Occipital lobe (tissue), 2 donors: ENCODE measurements around the gene FYCO1. TPM values are rescaled to one million over a fixed set of nuclear protein-coding genes. Genes with fewer than 3 reads are reported as not detected.

Experiments used
- DNase-seq: peaks from one replicate; lab custom pipeline; 2025; lab: John Stamatoyannopoulos, UW
- total RNA-seq: library from RNA; depleted of rRNA; stranded (reverse); fragments of >200 nt; gene quantifications from one replicate; pipeline ENCODE4 v1.2.3, GENCODE V29; 2014

The FYCO1 gene
- total RNA-seq, 1 donor from 2014 or later, result 2.5 TPM

DNA sequence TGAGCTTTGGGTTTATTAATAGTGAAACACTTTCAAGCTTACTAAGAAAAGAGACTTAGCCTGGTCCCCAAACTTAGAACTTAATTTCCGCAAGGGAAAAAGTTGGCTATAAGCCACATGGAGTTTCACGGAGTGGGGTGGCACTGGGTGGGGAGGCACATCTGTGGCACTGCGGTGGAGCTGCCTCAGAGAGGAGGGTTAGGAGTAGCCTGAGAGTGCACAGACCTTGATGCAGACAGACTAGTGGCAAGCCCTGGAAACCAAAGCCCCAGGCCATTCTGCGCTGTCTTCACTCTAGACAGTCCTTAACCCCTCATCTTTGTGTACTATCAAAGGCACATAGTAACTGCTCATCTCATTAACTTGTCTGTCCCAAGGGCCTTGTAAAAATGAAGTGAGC, 30.4 kb downstream of the FYCO1 start:
- DNase-seq, result no peak

DNA sequence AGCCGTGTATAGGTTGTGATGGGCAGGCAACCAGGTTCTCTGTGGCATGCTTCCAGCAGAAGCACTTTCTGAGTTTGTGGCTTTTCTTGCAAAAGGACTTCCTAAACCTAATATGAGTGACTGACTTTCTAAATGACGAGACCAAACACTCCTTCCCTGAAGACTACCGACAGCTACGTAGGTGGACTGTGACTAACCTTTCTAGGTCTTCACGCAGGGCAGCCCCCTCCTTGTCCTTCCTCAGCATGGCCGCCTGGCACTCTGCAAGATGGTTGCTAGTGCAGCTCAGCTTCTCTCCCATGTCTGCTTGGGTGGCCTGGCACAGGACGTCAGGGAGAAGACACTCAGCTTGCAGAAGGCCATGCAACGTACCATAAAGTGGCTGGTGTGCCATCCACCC, 31.5 kb downstream of the FYCO1 start:
- DNase-seq, result no peak

DNA sequence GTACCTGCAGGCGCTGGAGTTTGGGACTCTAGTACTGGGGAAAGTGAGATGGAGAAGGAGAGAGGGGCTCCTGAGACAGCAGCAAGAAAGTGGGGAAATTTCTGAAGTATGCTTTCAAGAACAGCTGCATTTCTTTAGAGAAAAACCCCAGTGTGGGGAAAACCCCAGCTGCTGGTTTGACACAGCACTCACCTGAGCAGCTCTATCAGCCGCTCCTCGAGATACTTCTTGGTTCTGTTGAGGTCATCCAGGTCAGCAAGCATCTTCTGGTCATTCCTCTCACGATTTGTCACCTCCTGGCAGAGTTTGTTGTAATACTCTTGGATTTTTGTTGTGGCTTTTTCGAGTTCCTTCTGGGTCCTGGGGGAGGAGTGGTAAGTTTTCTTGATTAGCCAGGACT, 33.6 kb downstream of the FYCO1 start:
- DNase-seq, result no peak

DNA sequence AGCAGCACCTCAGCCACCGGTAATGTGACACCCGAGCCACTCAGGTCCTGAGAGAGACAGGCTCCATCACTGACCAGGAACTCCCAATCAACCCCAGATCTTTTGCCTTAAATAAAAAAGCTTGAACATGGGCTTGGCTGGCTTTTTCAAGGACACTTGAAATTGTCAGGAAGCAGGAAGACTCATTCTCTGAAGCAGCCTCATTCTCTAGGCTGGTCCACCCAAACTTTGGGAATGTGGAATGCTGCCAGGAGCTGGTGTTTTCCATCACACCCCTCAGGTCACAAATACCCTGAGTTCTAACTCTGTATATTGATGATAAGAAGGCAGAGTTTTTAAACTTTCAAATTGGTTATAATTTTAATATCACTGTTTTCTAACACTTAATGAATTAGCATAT, 35.3 kb downstream of the FYCO1 start:
- no peak for DNase-seq

DNA sequence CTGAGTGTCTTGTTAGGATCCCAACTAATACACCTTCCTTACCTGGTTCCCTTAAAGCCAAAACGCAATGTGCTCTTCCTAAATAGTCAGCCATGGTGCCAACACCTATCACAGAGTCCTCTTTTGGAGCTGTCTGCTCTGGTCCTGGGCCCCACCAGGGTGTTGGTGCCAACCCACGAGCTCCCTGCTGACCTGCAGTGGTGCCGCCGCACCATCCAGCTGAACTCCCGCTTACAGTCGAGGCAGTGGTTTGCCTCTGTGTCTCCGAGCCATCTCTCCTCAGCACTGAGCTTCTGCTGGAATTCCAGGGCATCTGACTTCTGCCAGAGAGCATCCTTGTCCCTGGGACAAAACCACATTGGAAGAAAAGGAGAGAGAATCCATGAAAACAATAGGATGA, 36.4 kb downstream of the FYCO1 start:
- DNase-seq, result no peak

DNA sequence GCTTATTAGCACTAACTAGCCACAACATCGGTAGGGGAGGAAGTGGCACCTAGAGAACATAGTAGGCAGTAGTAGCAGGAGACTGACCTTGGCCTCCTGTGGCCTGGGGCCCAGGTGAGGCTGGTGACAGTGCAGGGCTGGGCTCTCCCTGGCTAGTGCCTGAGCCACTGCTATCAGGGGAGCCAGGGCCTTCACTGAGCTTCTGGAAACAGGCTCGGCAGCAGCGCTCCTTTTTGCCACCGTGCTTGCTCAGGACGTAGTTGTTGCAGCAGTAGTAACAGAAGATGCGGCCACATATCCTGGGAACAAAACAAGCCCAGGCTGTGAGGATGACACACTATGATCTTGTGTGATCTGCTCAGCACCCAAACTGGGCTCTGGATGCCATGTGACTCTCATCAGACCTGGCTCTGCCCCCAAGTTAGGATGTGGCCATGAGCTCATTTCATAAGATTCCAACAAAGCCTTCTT, 37.3 kb downstream of the FYCO1 start:
- no peak for DNase-seq

DNA sequence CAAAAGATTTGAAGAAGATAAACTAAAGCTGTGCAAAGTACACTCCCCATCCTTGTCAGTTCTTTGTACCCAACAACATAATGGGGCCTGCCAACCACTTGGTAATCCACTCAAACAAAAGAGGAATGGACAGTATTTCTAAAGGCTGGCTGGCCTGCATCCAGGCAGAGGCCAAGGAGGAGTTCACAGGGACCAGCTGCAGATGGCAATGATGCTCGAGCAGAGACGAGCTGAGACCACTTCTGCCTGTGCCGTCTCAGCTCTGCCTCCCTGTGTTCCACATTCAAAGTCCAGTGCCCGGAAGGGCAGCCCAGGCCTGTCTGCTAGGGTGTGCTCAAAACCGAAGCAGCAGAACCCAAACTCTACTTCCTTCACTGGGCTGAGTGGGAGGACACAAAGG, 38.0 kb downstream of the FYCO1 start:
- peak; percentile 21 for DNase-seq

DNA sequence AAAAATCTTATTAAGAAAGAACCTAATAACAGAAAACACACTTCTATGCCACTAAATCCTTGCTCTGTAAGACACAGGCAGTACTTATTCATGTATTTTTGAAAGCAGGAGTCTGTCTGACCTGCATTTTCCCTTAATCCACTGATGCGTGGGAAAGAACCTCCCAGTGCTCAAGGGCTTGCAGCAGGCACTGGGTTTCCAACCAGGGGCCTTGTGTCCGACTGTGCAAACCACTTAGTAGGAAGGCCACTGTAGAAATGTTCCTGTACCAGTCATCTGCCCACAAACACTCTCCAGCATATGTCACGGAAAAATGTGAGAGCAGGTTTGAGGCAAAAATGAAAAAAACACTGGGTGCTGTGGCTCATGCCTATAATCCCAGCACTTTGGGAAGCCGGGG, 39.9 kb downstream of the FYCO1 start:
- DNase-seq, result no peak

DNA sequence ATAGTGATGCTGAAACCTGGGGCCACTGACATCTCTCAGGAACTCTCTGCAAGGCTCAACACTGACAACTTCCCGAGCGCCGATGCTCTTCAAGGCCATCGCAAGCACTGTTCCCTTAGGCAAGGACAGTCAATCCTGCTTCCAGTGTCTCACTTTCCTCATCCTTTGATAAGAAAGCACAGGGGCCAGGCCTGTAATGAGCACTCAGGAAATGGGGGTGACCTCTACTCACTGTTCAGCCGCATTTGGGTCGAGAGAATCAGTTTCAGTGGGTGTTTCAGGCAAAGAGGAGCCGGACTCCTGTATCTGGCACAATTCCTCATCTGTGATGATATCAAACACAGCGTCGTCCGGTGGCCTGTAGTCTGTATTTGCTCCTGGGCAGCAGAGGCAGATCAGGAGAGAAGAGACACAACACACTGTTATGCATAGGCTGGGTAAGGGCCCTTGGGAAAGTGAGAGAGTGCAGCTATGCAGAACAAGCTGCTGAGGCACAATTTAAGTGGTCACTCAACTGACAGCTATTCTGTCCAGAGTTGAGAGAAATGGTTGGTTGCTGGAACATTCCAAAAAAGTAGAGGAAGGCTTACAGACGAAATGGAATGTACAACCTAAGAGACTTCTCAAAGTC, 40.5 kb downstream of the FYCO1 start:
- DNase-seq, result no peak

DNA sequence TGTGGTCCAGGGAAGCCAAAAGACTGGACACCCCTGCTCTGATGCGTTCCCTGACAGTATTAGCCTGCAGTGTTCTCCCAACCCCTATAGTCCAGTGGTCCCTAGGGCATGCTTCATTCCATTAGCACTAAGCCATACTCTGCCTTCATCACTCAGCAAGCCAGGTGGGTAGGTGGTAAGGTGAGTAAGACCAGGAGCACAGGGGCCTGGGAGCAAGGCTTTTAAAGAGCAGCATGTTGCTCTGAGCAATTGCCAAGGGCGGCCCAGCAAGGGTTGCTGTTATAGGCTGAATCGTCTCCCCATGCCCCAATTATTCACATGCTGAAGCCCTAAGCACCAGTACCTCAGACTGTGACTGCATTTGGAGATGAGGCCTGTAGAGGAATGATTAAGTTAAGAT, 41.3 kb downstream of the FYCO1 start:
- no peak for DNase-seq

DNA sequence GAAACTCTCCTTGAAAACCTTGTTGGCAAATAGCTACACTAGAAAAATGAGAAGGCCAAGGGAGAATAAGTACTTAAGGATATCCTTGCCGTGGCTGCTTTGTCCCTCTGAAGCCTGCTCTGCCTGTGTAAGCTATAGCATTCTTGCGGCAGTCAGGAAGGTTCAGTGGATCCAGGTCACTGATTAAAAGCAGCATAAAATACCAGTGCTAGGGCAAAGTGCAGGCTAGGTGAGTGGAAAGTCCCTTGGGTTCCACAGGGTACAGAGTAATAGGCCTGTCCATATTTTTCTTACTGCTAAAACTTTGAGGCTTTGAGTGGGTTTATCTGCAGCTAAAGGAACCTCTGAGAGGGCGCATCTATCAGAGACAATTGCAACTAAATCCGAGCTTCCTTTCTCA, 42.1 kb downstream of the FYCO1 start:
- DNase-seq, result no peak

DNA sequence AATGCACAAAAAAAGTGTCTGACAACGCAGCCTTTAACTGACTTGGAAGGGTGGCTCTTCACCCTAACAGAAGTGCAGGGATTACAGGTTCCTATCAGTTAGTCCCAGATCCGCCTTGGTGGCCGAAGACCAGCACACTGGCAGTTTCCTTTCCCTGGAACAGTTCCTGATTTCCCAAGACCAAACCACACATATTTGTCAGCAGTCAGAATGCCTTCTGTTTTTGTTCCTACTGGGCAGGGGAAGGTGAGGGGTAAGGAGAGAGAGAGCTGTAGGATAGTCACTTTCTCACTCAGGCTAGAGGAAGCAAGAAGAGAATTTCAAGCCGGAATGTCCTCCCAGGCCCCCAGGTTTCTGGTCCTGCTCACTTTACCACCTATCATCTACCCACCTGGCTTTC, 43.2 kb downstream of the FYCO1 start:
- no peak for DNase-seq

DNA sequence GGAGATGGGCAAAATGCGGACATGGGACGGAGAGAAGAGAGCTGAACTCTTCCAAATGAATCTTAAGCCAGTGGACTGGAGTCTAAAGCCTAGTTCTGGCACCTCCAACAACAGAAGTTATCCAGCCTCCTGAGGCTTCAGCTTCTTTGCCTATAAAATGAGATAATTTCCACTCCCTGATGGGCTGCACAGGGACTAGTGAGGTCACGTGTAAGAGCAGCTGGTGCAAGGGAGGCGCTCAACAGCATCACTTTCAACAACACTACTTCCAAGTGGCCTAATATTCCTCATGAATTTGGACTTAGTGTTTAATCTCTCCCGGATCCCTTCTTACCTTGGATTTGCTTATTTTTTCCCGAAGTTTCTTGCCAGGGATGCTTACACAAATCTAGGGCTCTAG, 43.7 kb downstream of the FYCO1 start:
- no peak for DNase-seq

DNA sequence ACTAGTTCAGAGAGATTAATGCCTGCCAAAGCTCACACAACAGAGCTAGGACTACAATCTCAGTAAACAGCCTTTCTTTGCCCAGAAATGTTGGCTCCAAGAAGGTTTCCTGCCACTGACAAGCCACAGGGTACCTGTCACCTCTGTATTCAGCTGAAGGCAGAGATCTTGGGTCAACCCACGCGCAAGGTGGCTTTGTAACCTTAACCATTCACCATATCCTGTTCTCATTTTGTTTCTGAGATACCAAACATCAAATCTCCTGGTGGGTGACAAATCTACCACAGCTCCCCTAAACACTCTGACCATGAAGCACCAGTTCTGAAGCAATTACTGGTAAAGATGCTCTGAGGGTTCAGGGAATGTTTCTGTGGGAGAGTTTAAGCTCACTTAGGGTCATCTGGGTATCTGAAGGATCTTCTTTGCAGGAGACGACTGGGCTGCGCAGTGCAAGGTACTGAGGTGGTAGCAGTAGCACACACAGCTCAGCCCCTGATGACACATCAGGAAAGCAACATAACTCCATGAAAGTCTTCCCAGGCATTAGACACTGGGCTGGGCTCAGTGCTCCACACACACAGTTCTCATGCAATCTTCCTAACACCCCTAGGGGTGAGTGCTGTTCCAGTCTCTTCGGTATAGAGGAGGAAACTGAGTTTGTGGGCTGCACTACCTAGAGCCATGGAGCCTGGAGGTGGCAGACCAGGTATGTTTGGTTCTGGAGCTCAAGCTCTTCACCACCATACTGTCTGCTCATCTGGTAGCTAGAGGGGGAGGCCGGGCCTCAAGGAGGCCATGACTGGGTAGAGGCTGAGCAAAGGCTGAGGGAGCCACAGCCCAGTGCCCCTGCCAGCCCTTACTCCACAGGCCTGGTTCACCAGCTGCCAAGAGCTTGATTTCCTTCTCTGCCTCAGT, 44.7 kb downstream of the FYCO1 start:
- no peak for DNase-seq

DNA sequence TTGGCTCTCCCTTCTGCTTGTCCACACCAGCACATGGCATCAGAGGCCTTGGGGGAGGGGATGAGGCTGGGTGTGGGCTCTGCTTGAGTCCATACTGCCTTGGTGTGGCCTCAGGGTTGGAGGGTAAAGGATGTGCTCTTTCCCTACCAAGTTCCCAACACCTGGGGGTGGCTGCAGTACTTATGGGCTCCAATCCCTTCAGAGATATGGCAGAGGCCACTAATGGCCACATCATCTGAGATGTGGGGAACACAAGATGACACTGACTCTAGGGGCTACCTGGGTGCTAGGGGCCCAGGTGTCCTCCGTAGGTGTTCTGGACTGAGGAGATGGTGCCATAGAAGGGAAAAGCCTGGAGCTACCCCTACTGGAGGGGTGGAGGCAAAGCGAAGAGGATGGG, 45.5 kb downstream of the FYCO1 start:
- DNase-seq, result no peak

DNA sequence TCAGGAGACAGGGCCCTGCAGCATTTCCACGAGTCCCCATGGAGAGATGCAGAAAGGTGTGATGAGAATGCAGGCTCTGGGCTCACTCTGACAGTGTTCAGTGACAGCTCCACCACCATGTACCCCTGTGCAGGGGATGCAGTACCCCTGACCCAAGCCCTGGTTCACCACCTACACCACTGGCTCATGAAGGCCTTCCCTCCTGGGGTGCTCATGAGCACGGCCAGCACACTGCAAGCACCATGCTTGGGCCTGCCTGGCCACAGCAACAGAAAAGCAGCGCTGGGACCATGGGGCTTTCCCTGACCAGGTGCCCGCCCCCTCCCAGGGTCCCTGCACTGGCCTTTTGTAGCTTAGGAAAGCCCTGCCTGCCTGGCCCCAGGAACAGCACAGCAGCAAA, 46.2 kb downstream of the FYCO1 start:
- no peak for DNase-seq

DNA sequence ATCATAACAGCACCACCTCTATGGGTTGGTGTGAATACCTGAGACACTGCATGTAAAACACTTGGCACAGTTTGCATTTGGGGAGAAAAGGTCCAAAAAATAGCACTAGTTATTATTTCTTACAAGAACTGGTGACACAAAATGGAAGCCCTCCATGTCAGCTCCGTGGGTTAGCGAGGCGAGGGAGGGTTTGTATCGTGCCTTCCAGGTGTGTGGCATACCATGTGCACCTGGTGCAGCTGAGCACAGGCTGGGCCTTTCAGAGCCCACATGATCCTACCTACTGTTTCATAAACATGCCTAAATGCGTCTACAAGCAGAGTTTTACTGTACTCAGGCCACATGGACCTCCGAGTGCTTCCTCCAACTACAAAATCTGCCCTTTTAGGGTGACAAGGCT, 46.7 kb downstream of the FYCO1 start:
- no peak for DNase-seq

DNA sequence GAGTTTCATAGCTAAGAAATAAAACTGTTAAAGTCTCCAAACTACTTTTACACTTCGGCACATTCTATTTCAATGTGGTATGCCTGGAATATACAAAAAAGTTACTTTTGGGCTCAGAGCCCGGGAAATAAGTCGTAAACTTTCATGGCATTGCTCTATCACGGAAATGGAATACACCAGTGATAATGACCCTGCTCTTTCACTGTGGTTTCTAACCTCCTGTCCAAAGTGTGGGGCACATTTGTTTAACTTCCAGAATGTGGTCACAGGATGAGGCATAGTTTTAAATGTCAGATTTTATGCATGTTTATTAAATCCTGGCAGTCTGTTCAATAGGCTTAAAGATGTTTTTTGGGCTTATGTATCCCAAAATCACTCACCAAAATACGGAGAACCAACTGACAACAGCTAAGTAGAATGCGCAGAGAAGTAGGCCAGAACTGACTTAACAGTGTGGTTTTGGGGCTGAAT, 47.3 kb downstream of the FYCO1 start:
- DNase-seq, result no peak

DNA sequence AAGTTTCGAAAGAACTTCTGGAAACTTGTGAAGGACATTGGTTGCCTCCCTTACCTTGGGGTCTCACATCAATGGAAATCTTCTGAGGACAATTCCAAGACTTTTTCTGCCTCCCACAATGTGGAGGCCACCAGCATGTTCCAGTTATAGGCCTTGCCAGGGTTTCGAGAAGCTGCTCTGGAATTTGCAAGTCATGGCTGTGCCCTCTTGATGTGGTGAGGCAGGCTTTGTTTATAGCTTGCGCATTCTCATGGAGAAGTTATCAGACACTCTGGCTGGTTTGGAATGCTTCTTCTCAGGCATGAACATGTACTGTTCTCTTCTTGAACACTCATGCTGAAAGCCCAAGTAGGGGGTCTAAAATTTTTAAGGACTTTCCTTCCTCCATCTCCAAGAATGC, 48.3 kb downstream of the FYCO1 start:
- no peak for DNase-seq

DNA sequence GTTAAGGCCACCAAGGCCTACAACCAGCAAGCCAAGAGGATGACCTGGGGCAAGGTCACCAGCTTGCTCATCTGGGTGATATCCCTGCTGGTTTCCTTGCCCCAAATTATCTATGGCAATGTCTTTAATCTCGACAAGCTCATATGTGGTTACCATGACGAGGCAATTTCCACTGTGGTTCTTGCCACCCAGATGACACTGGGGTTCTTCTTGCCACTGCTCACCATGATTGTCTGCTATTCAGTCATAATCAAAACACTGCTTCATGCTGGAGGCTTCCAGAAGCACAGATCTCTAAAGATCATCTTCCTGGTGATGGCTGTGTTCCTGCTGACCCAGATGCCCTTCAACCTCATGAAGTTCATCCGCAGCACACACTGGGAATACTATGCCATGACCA, 48.7 kb downstream of the FYCO1 start:
- no peak for DNase-seq

DNA sequence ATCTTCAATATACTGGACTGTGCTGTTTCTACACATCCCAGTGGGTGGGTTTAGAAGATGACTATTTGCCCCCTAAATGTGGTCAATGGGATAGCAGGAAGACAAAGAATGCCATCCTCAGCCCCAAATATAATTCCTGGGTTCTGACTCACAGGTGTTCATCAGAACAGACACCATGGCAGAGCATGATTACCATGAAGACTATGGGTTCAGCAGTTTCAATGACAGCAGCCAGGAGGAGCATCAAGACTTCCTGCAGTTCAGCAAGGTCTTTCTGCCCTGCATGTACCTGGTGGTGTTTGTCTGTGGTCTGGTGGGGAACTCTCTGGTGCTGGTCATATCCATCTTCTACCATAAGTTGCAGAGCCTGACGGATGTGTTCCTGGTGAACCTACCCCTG, 49.3 kb downstream of the FYCO1 start:
- no peak for DNase-seq

DNA sequence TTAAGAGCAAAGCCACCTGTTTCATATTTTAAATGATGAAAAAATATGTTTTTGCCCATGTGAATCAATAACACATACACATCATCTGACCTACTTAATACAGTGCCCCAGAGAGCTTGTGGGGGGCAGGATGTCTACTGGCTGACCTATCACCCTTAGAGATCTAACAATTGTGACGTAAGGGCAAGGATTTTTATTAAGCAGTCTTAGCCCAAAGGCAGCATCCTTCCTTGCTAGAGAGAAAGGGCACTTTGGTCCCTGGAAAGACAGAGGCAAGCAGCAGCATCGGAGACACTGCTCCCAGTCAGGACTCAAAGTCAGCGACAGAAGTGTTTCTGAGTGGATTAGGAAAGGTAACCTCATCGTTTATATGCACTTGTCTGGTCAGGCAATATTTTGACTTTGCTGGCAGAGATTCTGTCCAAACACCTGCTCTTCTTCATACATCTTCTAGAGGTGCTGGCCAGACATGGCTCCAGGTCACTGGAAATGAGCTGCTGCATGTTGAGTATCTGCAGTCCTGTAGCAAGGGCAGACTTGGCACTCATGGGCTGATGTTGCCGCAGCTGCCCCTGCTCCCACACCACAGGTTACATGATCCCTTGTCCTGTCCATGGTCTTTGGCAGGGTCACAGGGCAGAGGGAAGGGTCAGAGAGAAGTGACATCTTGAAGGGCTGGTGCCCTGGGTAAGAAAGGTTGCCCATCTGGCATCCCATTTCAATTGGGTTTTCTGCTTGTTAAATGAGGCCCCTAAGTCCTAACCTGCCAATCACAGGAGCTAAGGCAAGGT, 50.6 kb downstream of the FYCO1 start:
- no peak for DNase-seq
